ENCODE measurements around the gene RAI1. TPM values are rescaled to one million over a fixed set of nuclear protein-coding genes. Genes with fewer than 3 reads are reported as not detected.

RAI1 gene
- total and polyA plus RNA-seq, 10 of the 15 experiments (the other 5 are each of a cell fraction or from before 2014, with no cell fraction given): 0.66 to 37.7 (median 6.0) TPM

- TF ChIP-seq ZBTB4 (CRISPR knock-in tag; IDR thresholded peaks at IDR 0.05) (no peak), SUZ12 (IDR thresholded peaks at IDR 0.05; ENCODE audit: unreplicated experiment) (no peak), POLR2AphosphoS5 (IDR thresholded peaks at IDR 0.05; ENCODE audit: low read length) (no peak), PAX8 (IDR thresholded peaks at IDR 0.05) (no peak), ZNF274 (IDR thresholded peaks at IDR 0.05; ENCODE audit: insufficient read depth, insufficient read length) (no peak), SMC3 (IDR thresholded peaks at IDR 0.05; ENCODE audit: borderline replicate concordance, low read length) (no peak), MTA2 (IDR thresholded peaks at IDR 0.05; ENCODE audit: low read depth) (no peak), PKNOX1 (IDR thresholded peaks at IDR 0.05) (no peak), TCF7 (IDR thresholded peaks at IDR 0.05; ENCODE audit: borderline replicate concordance) (no peak), HDGF (IDR thresholded peaks at IDR 0.05) (no peak), EZH2 (IDR thresholded peaks at IDR 0.05; ENCODE audit: borderline replicate concordance, control insufficient read depth, low read depth, low read length) (no peak), IKZF1 (conservative IDR thresholded peaks at IDR 0.05) (no peak), NR2C1 (IDR thresholded peaks at IDR 0.05) (no peak), ZBTB40 (IDR thresholded peaks at IDR 0.05; ENCODE audit: borderline replicate concordance) (no peak), ZNF207 (IDR thresholded peaks at IDR 0.05; ENCODE audit: borderline replicate concordance) (no peak), RB1 (IDR thresholded peaks at IDR 0.05; ENCODE audit: borderline replicate concordance) (no peak), POLR2A (IDR thresholded peaks at IDR 0.05; ENCODE audit: low read depth, low read length) (no peak), BACH1 (IDR thresholded peaks at IDR 0.05; ENCODE audit: borderline replicate concordance) (no peak)
- H3K4me2 ChIP-seq (ENCODE audit: control insufficient read depth, insufficient read depth): no peak overlapping the region
- H3K36me3 ChIP-seq (ENCODE audit: control insufficient read depth in 2 of 2, insufficient read depth in 2 of 2, low read length in 1 of 2): peaks cover 0 to 2% of the 10 kb centered on the region in 2 experiments; a peak in 3 of 4 replicates
- peaks cover 29% of the 10 kb centered on the region for H3K4me1 ChIP-seq (ENCODE audit: control insufficient read depth, insufficient read depth, low read length)
- in situ Hi-C loops (cut with MboI): no loop called here
- DNase-seq (ENCODE audit: low read depth, low spot score) (no peak), ATAC-seq (no peak), FAIRE-seq (no peak)
- no TSS peak for BruUV-seq (replicated peaks)
- 74% methylated on average over 7 of the region's 7 CpGs for WGBS (ENCODE audit: insufficient coverage, insufficient replicate concordance, low lambda C conversion rate, missing lambda C conversion rate)
- ChIA-PET SMC1A (ENCODE audit: uncharacterized antibody, unreplicated experiment) (no interaction called here), POLR2A (no interaction called here), CTCF (no interaction called here), RAD21 (ENCODE audit: unreplicated experiment) (no interaction called here)
- H3K4me3 ChIP-seq: no peak overlapping the region
- intact Hi-C loops (cut with micrococcal nuclease; ENCODE audit: unreplicated experiment): no loop called here
- no peaks in the 10 kb centered on the region for H3K27me3 ChIP-seq (replicated peaks in 1 of 2; ENCODE audit: control insufficient read depth in 2 of 2, insufficient read depth in 2 of 2, low read length in 1 of 2)
- H3K9me3 ChIP-seq (replicated peaks; ENCODE audit: control insufficient read depth, insufficient read depth, low read length): no peaks in the 10 kb centered on the region
- H3K9ac ChIP-seq (ENCODE audit: control insufficient read depth, insufficient read depth, low read length): no peak overlapping the region
- no peak overlapping the region for H3K27ac ChIP-seq (ENCODE audit: control insufficient read depth, insufficient read depth)
- peaks cover 10% of the 10 kb centered on the region for H3K79me2 ChIP-seq (ENCODE audit: control insufficient read depth, insufficient read depth, low read length)
- no peaks in the 10 kb centered on the region; the same call in none of the 2 replicates for H4K20me1 ChIP-seq (ENCODE audit: control insufficient read depth, insufficient read depth)
- H2AFZ ChIP-seq (ENCODE audit: control insufficient read depth, low read depth, low read length): no peak overlapping the region
Measured at GRCh38 chr17:17716837-17717523, 35.7 kb downstream of the RAI1 start.
